Stimulated activated CD8-positive, alpha-beta memory T cell treated with anti-CD3 and anti-CD28 coated beads, Interleukin-12 subunit alpha, Interleukin-12 subunit beta, amount 100 ng/mL, for 4 hours (primary cell): Measurements from ENCODE around the gene UBN1.
A peak's percentile ranks its signal among the peaks of the same experiment; 100 is the strongest.

Source experiments
- DNase-seq: peaks from one replicate; pipeline ENCODE4 v3.0.0-alpha.2; 2020; ENCODE audit warnings: low read depth

UBN1 gene

GRCh38 chr16:4846901-4847773 is at the start of gene UBN1, which contains the start of gene GLYR1:
UBN1 (plus strand) TSS chr16:4847481; CDS start chr16:4852918, 5,437 bp downstream.
GLYR1 (minus strand) TSS chr16:4847288; CDS start chr16:4847265, 23 bp downstream.
- DNase-seq, result peak; percentile 100

DNA sequence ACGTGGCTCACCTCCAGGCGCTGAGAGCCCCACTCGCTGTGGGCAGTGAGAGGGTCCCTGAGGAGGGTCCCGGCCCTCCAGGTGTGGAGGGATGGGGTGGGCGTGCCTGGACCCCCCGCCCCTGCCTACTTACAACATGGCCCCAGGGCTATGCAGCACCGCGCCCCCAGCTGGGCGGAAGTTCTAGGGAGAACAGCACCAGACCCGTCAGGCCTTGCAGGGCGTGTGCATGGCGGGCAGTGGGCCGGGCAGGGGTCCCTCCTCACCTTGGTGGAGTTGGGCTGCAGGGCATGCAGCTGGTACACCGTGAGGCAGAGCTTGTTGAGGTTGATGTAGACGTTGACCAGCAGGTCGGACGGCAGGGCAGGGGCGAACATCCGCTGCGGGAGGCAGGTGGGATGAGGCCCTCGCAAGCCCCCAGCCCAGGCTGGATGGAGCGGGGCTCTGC is 49.5 kb upstream of the UBN1 start:
- no peak for DNase-seq

GRCh38 chr16:4798456-4798855 is 48.8 kb upstream of the UBN1 start:
- no peak for DNase-seq

DNA sequence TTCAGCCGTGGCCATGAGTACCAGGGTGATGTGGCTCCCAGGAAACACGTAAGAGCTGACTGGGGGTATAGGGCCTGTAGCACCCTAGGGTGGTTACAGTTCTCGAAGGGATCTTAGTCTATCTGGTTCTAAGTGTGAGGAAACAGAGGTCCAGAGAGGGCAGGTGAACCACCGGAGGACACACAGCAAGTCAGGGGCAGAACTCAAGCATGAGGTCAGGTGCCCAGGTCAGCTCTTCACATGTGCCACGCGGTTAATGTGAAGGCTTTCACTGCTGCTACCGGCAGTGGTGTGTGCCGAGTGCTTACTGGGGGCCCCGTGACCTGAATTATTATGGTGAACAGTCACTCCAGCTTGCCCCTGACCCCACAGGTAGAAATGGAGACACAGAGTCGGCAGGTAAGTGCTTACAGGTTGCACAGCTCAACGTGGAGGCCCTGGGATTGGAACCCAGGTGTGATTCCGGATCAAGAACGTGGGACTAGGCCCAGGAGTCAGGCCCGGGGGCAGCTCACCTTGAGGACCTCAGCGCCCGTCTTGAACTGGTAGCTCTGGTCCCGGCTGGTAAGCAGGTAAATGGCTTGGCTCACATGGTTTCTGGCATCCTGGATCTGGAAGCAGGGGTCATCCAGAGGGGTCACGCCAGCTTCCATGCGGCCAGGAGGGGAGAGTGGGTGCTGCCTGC is 48.0 kb upstream of the UBN1 start:
- no peak for DNase-seq

DNA sequence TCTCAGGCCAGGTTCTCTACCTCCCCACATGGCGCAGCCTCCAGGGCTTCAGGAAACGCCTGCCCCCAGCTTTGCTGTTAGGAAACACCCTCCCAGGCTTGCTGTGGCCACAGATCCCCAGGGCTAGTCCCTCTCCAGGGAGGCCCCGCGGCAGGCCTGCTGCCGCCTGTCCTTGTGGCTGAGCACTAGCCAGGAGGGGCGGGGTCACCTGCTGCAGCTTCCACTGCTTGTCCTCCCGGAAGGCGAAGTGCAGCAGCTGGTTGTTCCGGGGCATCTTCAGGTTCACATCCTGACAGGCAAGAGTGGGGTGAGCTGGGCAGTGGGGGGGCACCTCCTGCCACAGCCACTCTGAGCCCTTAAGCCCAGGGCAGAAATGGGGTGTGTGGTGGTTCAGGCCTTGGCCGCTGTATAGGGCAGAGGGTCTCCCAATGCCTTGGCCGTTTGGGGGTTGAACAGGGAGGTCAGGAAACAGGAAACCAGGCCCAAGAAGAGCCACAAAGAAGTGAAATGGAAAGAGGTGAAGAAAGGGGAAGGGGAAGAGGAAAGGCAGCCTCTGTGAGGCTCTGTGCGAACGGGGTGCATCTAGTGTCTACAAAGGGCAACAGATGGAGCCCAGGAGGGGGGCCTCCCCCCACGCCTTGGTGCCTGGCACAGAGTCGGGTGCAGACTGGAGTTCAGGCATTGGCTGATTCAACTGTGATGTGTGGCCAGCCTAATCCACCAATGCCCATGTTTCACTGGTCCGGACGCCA is 46.8 kb upstream of the UBN1 start:
- no peak for DNase-seq

- DNase-seq, result no peak
Observed at GRCh38 chr16:4801051-4801961, 46.0 kb upstream of the UBN1 start.

DNA sequence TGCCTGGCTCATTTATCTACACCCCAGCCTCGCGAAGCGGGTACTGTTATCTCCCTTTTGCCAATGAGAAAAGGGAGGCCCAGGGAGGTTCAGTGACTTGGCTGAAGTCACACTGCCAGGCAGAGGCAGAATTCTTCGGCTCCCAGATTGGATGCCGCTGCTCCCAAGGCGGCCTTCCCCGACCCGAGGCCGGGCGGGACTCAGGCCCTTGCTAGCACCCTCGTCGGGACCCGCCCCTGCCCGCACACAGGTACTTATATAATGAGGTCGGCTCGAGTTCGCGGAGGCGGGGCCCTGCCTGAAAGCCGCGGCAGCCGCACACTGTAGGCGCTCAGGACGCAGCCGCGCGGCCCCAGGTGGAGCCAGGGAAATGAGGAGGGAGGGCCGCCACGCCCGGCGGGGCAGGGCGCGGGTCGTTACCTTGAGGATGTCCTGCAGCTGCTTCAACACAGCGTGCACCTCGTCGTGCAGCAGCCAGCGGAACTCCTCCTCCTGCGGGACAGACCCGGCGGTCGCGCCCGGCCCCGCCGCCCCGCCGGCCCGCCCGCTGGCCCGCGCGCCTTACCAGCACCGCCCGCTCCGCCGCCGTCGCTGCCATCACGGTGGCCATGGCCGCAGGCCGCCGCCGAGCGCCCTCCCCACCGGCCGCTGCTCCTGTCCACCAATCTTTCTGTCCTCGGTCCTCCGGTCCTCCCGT is 45.2 kb upstream of the UBN1 start, which contains the start of gene ROGDI:
Gene ROGDI, minus strand, starts transcription at position 672 of the 697 bp plus-strand sequence. Its CDS starts 62 bp downstream, at position 610.
- peak; percentile 53 for DNase-seq

DNA sequence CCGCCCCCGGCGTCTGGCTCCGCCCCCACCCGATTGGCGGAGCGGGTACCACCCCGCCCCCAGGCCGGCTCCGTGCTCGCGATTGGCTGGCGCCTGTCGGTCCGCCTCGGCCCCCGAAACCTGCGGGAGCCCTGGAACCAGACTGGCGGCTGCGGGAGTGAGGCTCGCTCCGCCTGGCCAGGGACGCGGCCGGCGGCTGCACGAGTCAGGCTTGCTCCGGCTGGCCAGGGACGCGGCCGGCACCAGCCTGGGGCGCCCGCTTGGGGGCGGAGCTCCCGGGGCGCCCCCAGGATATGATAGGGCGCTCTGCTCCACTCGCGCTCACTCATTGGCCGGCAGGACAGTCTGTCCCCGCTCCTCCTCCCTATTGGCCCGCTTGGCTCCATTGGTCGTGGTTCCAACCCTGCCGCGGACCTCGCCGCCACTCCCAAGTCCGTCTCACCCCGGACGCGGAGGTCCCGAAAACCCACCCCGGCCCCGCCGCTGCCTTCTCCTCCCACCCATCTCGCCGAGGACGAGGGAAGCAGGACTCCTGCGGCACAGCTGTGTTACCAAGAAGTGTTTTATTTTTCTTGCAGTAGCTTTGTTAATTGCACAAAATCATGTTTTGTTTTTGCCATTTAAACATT is 44.5 kb upstream of the UBN1 start:
- DNase-seq, result peak; percentile 83

DNA sequence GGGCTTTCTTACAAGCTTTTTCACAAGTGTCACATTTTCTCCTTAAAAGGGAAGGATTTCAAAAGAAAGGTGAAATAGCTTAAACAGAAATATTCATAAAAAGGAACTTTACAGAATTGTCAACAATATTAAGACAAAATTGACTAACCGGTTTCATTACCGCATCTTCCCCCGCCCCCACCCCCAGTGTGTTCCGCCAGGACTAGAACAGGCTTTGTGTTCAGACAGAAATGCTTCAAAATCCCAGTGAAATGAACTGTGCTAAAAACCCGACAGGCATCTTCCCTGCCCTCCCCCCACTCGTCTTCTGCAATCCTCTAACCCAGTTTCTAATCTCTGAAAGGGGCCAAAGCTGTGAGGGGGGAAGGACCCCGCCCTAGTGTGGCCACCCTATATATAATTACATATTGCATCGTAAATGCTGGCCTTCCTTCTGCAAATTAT is 43.9 kb upstream of the UBN1 start:
- no peak for DNase-seq

DNA sequence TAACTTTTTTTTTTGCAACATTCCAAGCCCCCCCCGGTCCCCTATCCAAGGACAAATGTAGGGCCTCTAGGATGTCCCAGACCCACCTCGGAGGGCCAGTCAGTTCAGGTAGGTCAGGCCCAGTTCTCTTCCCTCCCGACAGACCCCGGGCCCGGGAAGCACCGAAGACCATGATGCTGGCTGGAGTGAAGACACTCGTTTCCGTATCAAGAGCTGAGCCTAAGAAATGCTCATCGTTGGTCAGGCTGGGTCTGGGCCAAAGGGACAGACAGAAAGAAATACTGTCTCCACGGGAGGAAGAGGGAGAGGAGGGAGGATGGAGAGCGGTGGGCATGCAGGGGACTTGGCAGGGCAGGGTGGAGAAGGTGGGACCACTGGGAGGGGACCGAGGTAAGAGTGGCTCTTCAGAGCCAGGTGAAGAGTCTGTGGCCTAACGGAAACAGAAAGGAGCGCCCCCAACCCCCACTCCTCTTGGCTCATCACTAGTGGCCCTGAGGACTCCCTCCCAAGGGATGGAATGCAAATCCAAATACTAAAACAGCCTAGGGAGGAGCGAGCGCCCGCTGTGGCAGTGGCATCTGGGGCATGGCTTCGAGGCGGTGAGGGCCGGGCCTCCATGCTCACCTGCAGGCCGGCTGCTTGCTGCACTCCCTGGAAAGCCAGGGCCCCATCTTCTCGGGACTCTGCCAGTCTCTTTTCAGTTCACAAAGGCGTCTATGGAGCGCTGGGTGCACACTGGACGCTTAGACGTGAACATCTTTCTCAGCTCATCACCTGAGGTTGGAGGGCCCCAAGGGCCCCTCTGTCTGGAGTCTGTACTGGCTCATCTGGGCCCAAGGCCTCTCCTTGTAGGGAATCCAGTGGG is 43.2 kb upstream of the UBN1 start:
- DNase-seq, result no peak

DNA sequence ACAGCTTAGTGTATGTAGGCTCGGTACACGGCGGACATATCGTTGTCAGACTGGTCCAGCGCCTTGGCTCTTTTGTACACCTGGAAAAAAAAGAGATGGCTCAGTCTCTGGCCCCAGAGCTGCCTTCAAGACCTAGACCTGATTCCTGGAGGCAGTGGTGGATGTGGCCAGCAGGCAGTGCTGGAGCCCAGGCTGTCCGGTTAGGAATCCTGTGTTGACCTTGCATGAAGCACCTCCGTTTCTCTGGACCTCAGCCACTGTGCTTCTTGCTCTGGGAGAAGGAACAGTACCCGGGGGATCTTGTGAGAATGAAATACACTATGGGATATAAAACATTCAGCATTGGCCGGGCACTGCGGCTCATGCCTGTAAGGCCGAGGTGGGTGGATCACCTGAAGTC is 42.0 kb upstream of the UBN1 start:
- DNase-seq, result no peak

GRCh38 chr16:4806280-4806679 is 41.0 kb upstream of the UBN1 start:
- DNase-seq, result no peak

GRCh38 chr16:4811242-4811641 is 36.0 kb upstream of the UBN1 start:
- DNase-seq, result no peak

GRCh38 chr16:4811773-4812172 is 35.5 kb upstream of the UBN1 start:
- no peak for DNase-seq

DNA sequence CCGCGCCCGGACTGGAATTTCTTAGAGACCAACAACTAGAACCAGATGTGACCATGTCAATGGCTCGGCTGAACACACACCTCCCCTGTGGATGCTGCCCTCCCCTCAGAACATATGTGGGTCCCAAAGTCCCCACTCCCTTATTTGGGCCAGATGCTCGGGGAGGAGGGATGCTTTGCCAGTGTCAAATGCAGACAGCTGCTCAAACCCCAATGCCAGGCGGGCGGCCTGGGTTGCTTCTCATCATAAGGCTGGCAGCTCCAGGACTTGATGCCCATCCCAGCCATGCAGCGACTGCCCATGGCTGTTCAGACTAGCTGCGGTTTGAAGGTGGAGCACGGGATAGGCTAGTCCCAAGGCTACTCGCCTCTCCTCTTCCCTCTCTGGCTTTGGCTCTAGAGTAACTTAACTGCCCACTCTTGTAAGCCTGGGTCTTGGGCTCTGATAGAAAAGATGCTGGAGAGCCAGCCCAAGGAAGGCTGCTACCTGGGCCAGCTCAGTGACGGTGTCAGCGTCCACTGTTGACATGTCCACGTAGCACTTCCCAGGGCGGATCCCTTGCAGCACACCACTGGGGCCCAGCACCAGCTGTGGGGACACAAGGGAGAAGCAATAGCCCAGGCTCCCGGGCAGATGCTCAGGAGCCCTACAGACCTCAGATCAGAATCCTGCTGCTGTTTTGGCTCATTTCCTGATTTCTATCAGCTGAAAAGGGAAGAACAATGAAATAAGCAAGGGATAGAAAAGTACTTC is 33.9 kb upstream of the UBN1 start:
- DNase-seq, result no peak

- DNase-seq, result no peak
Observed at GRCh38 chr16:4814046-4814445, 33.2 kb upstream of the UBN1 start.

- no peak for DNase-seq
Observed at GRCh38 chr16:4814542-4815173, 32.6 kb upstream of the UBN1 start.

DNA sequence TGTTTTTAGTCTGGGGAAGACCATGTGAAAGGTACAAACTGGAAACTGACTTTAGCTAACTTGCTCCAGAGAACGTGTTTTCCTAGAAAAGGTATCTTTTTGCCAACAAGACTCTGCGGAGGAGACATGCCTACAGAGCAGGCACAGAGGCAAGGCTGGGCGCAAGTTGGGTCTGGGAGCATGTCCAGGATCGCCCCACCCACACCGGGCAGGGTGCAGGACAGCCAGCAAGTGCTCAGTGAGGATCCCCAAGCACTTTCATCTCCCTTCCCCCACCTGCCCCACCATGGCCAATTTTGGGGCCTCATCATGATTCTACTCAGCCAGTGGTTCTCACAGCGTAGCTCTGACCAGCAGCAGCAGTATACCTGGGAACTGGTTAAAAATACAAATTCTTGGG is 26.6 kb upstream of the UBN1 start:
- no peak for DNase-seq
